ENCODE data around the gene ACTL9. TPM values are rescaled to one million over a fixed set of nuclear protein-coding genes. Genes with fewer than 3 reads are reported as not detected.

The ACTL9 gene
- total and polyA plus RNA-seq, 2 experiments from 2014 or later = not detected

GRCh38 chr19:8695911-8696310, 2.7 kb downstream of the ACTL9 start:
- no peak overlapping the region for H3K27ac ChIP-seq (ENCODE audit: low read depth)
- H3K36me3 Mint-ChIP-seq (ENCODE audit: low read depth) = peaks cover 51% of the 10 kb centered on the region
- DNase-seq (ENCODE audit: low spot score) (no peak), ATAC-seq (no peak)
- H3K4me3 Mint-ChIP-seq = no peak overlapping the region
- H3K4me1 ChIP-seq (ENCODE audit: insufficient read depth) = no peaks in the 10 kb centered on the region
- H3K27me3 ChIP-seq (ENCODE audit: insufficient read depth) = peaks cover 6% of the 10 kb centered on the region
- H3K9me2 ChIP-seq (ENCODE audit: insufficient read depth) = no peaks in the 10 kb centered on the region
- no peaks in the 10 kb centered on the region for H4K20me1 ChIP-seq (replicated peaks; ENCODE audit: insufficient read depth)
- H3K9me3 Mint-ChIP-seq = peaks cover 94% of the 10 kb centered on the region
- H3K27me3 Mint-ChIP-seq (ENCODE audit: insufficient read depth, low read depth, poor library complexity) = peaks cover 9% of the 10 kb centered on the region
- H3F3A ChIP-seq (replicated peaks; ENCODE audit: low read depth) = no peaks in the 10 kb centered on the region
- H3K4me2 ChIP-seq = no peak overlapping the region
- H3K36me3 ChIP-seq (ENCODE audit: insufficient read depth) = no peaks in the 10 kb centered on the region
- H3K4me3 ChIP-seq = no peak overlapping the region
- H3K4me1 Mint-ChIP-seq = no peaks in the 10 kb centered on the region
- no peak overlapping the region for H2AFZ ChIP-seq
- no peaks in the 10 kb centered on the region for H3K79me2 ChIP-seq (replicated peaks; ENCODE audit: insufficient read depth)
- no peak overlapping the region for H3K27ac Mint-ChIP-seq
- no peak for TF ChIP-seq NANOG (IDR thresholded peaks at IDR 0.05; ENCODE audit: borderline replicate concordance)
- no peak for TF ChIP-seq STAT1 (IDR thresholded peaks at IDR 0.05; ENCODE audit: unreplicated experiment)
- TF ChIP-seq JUNB (IDR thresholded peaks at IDR 0.05; ENCODE audit: unreplicated experiment) = no peak
- no peak for TF ChIP-seq POLR2AphosphoS5 (IDR thresholded peaks at IDR 0.05; ENCODE audit: low read depth)
- no peak for TF ChIP-seq ZNF114 (CRISPR knock-in tag; IDR thresholded peaks at IDR 0.05)
- no peak for TF ChIP-seq EZH2phosphoT487 (IDR thresholded peaks at IDR 0.05; ENCODE audit: unreplicated experiment)
- no peak for TF ChIP-seq REST (IDR thresholded peaks at IDR 0.05; ENCODE audit: unreplicated experiment)
- TF ChIP-seq CTCF (conservative IDR thresholded peaks at IDR 0.05; ENCODE audit: low read depth in 2 of 2) = no peak
- no peak for TF ChIP-seq ZNF462 (CRISPR knock-in tag; IDR thresholded peaks at IDR 0.05)
- no peak for TF ChIP-seq ZNF331 (CRISPR knock-in tag; IDR thresholded peaks at IDR 0.05; ENCODE audit: low read depth)
- no peak for TF ChIP-seq EZH2 (IDR thresholded peaks at IDR 0.05; ENCODE audit: low read depth, unreplicated experiment)
- TF ChIP-seq CREB1 (CRISPR knock-in tag; IDR thresholded peaks at IDR 0.05; ENCODE audit: low read depth) = no peak
